Fibroblast of skin of right biceps (primary cell): Measurements from ENCODE around the gene PRR5L.

ENCODE experiments used
- DNase-seq: peaks from one replicate; pipeline ENCODE4 v3.0.0-alpha.2; 2013

The PRR5L gene

DNA sequence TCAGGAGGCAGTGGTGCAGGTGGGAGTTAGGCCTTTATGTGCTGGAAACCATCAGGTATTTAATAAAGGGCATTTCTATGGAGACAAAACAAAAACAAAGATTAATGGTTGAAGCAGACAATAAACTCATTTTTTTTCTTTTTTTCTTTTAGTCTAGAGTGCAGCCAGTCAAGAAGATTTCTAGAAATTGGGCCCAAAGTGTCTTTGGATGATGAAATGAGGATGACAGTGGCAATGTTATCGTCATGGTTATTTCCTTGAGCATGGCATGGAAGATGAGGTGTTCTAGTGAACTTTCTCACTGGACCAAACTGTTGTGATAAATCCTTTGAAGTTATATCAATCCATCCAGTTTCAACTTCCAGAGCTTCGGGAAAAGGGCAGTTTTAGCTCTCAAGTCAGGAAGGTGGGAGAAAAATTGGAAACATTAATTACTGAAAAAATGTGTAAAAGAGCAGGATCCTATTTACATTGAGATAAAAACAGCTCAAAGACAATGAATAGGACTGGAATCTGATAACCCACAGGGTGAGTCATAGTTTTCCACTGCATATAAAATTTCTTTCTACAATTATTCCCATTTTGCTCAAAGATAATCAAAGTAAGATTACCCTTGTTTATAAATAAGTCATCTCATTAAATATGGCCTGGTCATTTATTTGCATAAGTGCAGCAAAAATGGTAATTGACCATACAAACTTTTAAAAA, 33.0 kb downstream of the PRR5L start:
- peak; percentile 10 for DNase-seq

GRCh38 chr11:36330411-36330810, 34.3 kb downstream of the PRR5L start:
- no peak for DNase-seq

DNA sequence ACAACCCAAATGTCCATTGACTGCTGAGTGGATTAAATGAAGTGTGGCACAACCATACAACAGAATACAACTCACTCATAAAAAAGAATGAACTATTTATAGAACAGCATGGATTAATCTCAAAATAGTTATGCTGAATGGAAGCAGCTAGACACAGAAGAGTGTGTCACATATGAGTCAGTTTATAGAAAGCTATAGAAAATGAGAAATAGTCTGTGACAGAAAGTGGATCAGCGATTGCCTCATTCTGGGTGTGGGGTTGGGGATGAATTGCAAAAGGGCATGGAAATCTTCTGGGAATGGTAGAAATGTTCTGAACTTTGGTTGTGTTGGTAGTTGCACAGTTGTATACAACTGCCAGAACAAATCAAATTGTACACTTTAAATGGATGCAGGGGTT, 37.4 kb downstream of the PRR5L start:
- peak; percentile 77 for DNase-seq

- peak; percentile 73 for DNase-seq
Observed at GRCh38 chr11:36333897-36334296, 37.8 kb downstream of the PRR5L start.

- no peak for DNase-seq
Observed at GRCh38 chr11:36339888-36340287, 43.8 kb downstream of the PRR5L start.

GRCh38 chr11:36340897-36341296, 44.8 kb downstream of the PRR5L start:
- no peak for DNase-seq

GRCh38 chr11:36341915-36342314, 45.8 kb downstream of the PRR5L start:
- no peak for DNase-seq

GRCh38 chr11:36342327-36342726, 46.2 kb downstream of the PRR5L start:
- DNase-seq, result no peak

DNA sequence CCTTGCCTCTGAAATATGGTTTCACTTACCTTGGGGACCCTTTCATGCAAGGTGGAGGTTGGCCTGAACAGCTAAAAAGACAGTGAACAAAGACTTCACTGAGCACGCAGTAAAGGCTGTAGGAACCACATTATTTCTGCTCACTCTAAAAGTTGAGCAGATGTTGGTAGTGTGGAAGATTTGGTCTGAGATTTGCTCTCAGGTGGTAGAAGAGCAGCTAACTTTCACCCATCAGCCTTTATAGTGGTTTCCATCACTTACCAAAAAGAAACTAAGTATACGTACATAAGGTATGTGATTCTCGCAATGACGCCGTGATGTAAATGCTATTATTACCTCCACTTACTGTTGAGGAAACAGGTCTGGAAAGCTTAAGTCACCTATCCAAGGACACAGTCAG, 47.3 kb downstream of the PRR5L start:
- DNase-seq, result no peak

DNA sequence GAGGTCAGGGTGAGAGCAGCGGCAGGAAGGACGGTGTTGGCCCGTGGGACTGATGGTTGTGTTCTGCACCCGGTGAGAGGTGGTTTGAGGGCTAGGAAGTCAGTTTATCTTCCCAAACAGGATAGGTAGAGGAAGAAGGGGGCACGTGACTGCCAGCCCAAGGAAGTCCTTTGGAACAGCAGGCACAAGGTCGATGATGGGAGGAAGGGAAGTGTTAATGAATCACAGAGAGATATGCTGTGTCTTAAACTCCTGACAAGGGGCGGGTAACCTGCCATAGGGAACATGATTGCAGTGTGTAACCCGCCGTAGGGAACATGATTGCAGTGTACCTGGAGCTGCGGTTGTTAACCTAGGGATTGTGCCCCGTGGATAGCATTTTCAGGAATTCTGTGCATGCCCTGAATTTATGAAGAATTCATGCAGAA, 49.0 kb downstream of the PRR5L start:
- DNase-seq, result no peak

DNA sequence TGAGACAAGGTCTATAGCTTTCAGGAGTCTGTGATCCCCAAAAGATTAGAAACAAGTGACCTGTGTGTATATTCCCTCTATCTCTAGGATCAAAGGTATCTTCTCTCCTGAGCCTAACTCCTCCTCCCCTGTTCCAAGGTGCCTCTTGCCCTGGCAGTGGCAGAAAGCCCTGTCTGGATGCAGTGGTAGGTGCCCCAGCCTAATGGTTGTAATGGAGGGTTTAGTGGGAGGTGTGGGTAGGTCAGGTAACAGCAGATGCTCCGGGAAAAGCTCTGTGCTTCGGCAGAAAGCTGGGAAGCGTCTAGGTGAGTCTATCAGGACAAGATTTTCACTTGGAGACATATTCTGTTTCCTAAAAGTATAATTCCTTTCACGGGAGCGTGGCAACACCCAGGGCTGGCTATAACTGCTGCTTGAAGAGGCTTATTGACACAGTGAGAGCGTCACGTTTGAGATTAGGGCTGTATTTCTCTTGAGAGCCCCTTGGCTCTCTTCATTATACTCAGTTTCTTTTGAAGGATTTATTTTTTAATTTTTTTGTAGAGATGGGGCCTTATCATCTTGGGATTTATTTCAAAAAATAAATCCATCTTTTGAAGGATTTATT, 49.5 kb downstream of the PRR5L start:
- no peak for DNase-seq

DNA sequence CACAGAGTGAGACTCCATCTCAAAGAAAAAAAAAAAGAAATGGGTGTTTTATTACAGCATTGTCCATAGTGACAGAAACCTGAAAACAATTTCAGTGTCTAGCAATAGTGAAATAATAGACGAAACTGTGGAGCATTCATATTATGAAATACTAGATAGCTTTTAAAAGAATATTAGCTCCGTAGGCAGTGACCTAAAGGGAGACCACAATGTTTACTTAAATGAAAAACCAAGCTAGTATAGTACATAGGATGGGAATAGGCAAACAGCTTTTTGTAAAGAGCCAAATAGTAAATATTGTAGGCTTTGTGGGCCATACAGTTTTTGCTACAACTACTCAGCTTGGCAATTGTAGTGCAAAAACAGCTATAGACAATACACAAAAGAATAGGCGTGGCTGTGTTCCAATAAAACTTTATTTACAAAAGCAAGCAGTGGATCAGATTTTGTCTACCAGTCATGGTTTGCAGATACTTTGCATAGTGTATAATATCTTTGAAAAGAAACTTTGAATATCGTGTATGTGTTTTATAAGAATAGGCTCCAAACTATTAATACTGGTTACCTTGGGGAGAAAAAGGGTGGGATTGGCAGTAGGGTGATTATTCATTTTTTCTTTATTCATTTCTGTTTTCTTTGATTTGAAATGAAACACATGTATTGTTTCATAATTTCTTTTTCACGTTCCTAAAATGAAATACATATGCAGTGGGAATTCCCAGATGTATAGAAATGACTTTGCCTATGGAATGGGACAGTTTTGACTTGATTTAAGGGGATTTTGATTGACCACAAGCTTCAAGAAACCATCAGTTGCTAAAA, 50.7 kb downstream of the PRR5L start:
- no peak for DNase-seq

DNA sequence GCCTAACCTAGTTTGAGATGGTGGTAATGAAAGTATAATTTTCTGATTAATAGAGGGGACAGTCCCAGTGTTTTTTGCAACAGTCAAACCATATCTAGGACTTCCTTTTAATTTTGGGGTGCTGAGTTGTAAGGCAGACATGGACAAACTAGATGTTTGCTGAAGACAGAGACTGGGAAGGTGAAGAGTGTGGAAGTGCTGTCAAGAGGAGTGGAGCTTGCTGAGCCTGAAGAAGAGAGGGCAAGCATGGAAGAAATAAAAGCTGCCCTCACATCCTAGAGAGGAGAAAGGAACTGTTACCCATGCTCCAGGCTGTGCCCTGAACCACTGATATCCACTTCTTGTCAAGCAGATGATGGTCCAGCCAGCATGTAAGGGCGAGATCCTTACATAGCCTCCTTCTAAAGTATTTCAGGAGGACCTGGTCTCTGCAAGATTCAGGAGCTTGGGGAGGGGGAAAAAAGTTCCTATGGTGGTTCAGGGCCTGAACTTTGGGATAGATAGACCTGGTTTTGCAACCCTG, 51.4 kb downstream of the PRR5L start:
- no peak for DNase-seq

DNA sequence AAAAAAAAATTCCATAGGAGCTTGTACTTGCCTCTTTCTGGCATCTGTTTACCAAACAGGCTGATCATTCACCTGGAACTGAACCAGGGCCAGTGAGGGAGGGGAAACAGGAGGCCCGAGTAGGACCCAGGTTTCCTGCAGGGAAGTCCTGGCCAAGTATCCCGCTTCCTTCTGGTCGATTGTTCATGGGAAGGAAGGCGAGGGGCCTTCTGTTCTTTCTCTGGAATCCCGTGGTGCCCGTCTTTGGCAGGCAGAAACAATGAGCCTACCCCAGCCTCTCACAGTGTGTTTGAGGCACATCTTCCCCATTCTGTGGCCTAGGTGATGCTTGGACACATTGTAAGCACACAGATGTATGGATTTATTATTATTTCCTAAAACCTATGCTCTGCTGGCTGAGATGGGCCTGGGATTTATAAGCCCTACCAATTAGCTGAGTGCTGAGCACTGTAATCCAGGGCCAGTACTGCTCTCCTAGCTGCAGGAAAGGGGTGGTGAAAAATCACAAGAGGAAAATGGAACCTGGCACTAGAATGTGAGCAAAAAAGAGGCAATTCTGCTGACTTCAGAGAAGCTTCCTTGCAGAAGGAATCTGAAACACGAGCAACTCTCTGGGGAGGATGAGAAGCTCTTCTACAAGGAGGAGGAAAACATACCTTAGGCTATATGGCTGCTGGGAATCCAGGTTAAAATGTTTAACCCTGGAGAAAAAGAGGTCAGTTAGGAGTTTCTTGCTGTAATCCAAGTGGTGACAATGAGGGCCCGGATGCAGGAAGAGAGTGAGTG, 53.5 kb downstream of the PRR5L start:
- DNase-seq, result no peak

DNA sequence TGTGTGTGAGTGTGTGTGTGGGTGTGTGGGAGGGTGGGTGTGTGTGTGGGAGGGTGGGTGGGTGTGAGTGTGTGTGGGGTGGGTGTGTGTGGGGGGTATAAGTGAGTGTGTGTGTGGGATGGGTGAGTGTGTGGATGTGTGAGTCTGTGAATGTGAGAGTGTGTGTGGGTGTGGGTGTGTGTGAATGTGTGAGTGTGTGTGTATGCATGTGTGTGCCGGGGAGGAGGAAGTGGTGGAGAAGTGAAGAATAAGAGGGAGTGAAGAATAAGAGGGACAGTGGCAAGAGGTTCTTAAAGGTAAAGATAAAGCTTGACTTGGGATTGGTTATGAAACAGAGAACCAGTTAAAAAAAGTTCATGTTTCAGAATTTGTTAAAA, 54.0 kb downstream of the PRR5L start:
- DNase-seq, result no peak

DNA sequence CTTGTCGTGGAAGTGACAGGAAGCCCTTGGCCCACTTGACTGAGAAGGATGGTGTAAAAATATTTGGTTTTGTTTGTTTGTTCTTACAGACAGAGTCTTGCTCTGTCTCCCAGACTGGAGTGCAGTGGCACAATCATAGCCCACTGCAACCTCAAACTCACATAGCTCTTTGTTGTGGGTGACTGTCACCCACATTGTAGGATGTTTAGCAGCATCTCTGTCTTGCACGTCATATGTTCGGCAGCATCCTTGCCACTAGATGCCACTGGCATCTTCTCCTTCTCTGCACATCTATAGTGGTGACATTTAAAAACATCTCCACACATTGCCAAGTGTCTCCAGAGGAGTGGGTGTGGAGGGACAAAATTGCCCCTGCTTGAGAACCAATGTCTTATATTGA, 56.8 kb downstream of the PRR5L start:
- no peak for DNase-seq

DNA sequence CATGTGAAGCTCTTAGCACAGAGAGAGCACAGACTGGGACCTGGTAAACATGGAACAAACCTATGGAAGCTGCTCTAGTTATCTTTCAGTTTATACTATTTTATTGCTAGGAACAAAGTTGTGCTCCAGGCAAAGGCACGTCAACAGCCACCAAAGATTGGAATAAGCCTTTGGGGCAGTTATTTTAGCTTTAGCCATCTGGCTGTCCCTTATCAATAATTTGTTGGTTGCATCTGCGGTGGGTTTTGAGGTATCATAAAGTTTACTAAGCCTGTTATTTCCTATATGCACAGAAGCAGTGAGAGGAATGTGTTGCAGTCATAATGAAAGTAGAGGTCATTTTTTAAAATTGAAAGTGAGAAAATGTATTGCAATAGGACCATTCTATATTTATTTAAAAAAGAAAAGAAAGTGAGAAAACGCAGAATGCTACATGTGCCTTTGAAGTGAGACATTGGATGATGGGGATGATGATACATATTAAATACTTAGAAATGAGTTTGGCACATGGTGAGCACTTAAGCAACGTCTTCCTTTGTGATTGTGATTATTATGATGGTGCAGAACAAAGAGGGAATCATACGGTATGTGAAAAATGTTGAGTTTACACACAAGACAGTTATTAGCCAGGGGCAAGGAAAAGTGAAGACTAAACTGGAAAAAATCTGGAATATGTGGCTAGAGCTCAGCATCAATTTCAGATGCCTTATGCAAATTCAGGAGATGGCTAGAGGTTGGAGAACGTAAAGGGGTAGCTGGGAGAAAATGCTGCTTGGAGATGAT, 58.3 kb downstream of the PRR5L start:
- peak; percentile 89 for DNase-seq

GRCh38 chr11:36356201-36356600, 60.1 kb downstream of the PRR5L start:
- DNase-seq, result no peak

GRCh38 chr11:36357831-36358230, 61.7 kb downstream of the PRR5L start:
- no peak for DNase-seq

DNA sequence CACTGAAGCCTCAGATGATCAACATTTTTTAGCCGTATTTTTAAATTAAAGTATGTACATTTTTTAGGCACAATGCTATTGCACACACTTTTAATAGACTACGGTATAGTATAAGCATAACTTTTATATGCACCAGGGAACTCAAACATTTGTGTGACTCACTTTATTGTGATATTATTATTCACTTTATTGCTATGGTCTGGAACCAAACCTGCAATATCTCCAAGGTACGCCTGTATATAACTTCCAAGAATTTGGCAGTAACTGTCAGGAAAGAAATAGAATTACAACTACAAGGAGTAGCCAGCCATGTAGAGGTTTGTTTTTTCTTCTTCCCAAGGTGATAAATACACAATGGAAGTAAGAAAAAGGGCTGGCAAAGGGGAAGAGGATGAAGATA, 62.3 kb downstream of the PRR5L start:
- no peak for DNase-seq

DNA sequence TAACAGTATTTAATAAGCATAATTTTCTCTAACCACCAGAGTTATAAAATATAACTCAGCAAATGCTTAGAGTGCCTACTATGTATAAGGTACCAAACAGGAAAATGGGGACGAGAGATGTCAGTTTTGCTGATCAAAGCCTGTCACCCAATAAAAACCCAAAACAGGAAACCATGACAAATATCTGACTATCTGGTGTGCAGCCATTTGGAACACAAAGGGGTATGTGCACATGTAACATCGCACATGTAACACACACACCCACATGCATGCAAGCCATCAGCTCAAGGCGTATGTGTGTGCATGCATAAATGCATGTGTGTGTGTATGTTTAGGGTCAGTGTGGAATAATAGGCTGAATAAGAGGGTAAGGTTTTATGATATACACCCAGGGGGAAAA, 64.2 kb downstream of the PRR5L start:
- DNase-seq, result no peak

- DNase-seq, result no peak
Observed at GRCh38 chr11:36360826-36361415, 64.8 kb downstream of the PRR5L start.
